HG03060 (cell line): ENCODE measurements around the gene CXADR.
"Not testable (repeated sequence)": the region's sequence is repeated elsewhere in the genome, so short reads cannot be mapped to it uniquely, and the experiment has no call there.

Source experiments
- ATAC-seq: cut with Tn5 transposase; IDR thresholded peaks from one replicate; pipeline ENCODE4 v1.9.1; 2021; ENCODE audit warnings: low read depth, moderate number of reproducible peaks; ENCODE audit not compliant: unreplicated experiment

The CXADR gene

GRCh38 chr21:17512253-17513213, at the start of gene CXADR:
TSS of gene CXADR (plus strand) at chr21:17513043. CDS start at chr21:17513130, 87 bp downstream.
- ATAC-seq: peak; percentile 61

- no peak for ATAC-seq
These were observed 46.7 kb upstream of the CXADR start for GRCh38 chr21:17466166-17466565.

GRCh38 chr21:17467392-17467791, 45.5 kb upstream of the CXADR start:
- no peak for ATAC-seq

- ATAC-seq: no peak
These were observed 45.0 kb upstream of the CXADR start for GRCh38 chr21:17467829-17468228.

GRCh38 chr21:17468698-17469097, 44.1 kb upstream of the CXADR start:
- ATAC-seq: no peak

GRCh38 chr21:17469727-17470126, 43.1 kb upstream of the CXADR start:
- ATAC-seq: no peak

GRCh38 chr21:17472182-17472581, 40.7 kb upstream of the CXADR start:
- ATAC-seq: no peak

- no peak for ATAC-seq
These were observed 40.1 kb upstream of the CXADR start for GRCh38 chr21:17472592-17473271.

GRCh38 chr21:17476006-17476405, 36.8 kb upstream of the CXADR start:
- no peak for ATAC-seq

GRCh38 chr21:17478156-17478555, 34.7 kb upstream of the CXADR start:
- ATAC-seq: not testable (repeated sequence)

GRCh38 chr21:17479606-17480005, 33.2 kb upstream of the CXADR start:
- ATAC-seq: no peak

- no peak for ATAC-seq
These were observed 29.9 kb upstream of the CXADR start for GRCh38 chr21:17482928-17483327.

- no peak for ATAC-seq
These were observed 24.2 kb upstream of the CXADR start for GRCh38 chr21:17488620-17489019.

- not testable (repeated sequence) for ATAC-seq
These were observed 23.3 kb upstream of the CXADR start for GRCh38 chr21:17489565-17489964.

- ATAC-seq: no peak
These were observed 21.0 kb upstream of the CXADR start for GRCh38 chr21:17491716-17492414.

- ATAC-seq: no peak
These were observed 20.3 kb upstream of the CXADR start for GRCh38 chr21:17492415-17493168.

- no peak for ATAC-seq
These were observed 18.8 kb upstream of the CXADR start for GRCh38 chr21:17494051-17494450.

GRCh38 chr21:17495680-17496079, 17.2 kb upstream of the CXADR start:
- ATAC-seq: no peak

- no peak for ATAC-seq
These were observed 15.5 kb upstream of the CXADR start for GRCh38 chr21:17497316-17497715.

GRCh38 chr21:17498586-17498985, 14.3 kb upstream of the CXADR start:
- ATAC-seq: no peak
